BLaER1 treated with 17β-estradiol and CSF1 and Interleukin-3, amounts not matched to agents 10 nM and 100 nM (cell line): ENCODE measurements around the gene SDK1.
A peak's percentile ranks its signal among the peaks of the same experiment; 100 is the strongest.

Source experiments
- H3K27ac ChIP-seq, 11 experiments: shearing (Covaris generic); formaldehyde crosslinking; 2 replicates each; pipeline ENCODE4 v1.8.1; 2022
- H3K27me3 ChIP-seq, 11 experiments: shearing (Covaris generic); formaldehyde crosslinking; 2 replicates each; pipeline ENCODE4 v1.8.1; 2022
- H3K36me3 ChIP-seq, 11 experiments: shearing (Covaris generic); formaldehyde crosslinking; 2 replicates each; pipeline ENCODE4 v1.8.1; 2022
- H3K4me1 ChIP-seq, 10 experiments: shearing (Covaris generic); formaldehyde crosslinking; 2 replicates each; pipeline ENCODE4 v1.8.1; 2022
- H3K4me2 ChIP-seq, 11 experiments: shearing (Covaris generic); formaldehyde crosslinking; 2 replicates each; pipeline ENCODE4 v1.8.1; 2022
- H3K4me3 ChIP-seq, 10 experiments: shearing (Covaris generic); formaldehyde crosslinking; 2 replicates each; pipeline ENCODE4 v1.8.1; 2022
- H3K9ac ChIP-seq, 11 experiments: shearing (Covaris generic); formaldehyde crosslinking; 2 replicates each; pipeline ENCODE4 v1.8.1; 2022
- H3K9me3 ChIP-seq, 11 experiments: shearing (Covaris generic); formaldehyde crosslinking; replicated peaks in 1 of 11; 2 replicates each; pipeline ENCODE4 v1.8.1; 2022
- H4K20me1 ChIP-seq, 11 experiments: shearing (Covaris generic); formaldehyde crosslinking; 2 replicates each; pipeline ENCODE4 v1.8.1; 2022
- Cebpa-rat ChIP-seq, 11 experiments: shearing (Covaris generic); IDR thresholded peaks; 2 replicates each; pipeline ENCODE4 v1.8.1; 2022

The SDK1 gene

DNA sequence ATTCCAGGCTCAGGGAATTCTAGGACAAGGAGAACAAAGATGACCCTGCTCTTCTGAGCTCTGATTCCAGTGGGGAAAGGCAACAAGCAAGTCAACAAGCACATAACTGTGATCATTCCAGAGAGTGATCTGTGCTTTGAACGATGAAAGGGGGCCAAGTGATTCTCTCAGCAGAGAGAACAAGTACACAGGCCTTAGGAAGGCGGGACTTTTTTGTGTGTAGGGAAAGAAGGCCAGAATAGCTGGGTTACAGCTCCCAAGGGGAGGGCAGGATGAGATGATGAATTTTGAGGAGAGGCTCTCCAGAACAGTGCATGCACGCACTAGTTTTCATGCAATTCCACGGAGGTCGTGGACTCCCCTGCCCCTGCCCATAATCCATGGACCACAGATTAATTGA is 565.2 kb downstream of the SDK1 start:
- no peak overlapping the region for H3K4me2 ChIP-seq
- H3K9me3 ChIP-seq: peaks cover 0 to 58% (median 11%) of the 10 kb centered on the region in 11 experiments; a peak in 14 of 22 replicates
- TF ChIP-seq Cebpa-rat (IDR thresholded peaks at IDR 0.05): no peak
- H4K20me1 ChIP-seq: no peaks in the 10 kb centered on the region
- H3K4me3 ChIP-seq: no peak overlapping the region
- no peak overlapping the region for H3K27ac ChIP-seq
- H3K36me3 ChIP-seq: no peaks in the 10 kb centered on the region
- H3K27me3 ChIP-seq: no peaks in the 10 kb centered on the region
- no peak overlapping the region for H3K9ac ChIP-seq
- H3K4me1 ChIP-seq: peaks cover 0 to 33% (median 8%) of the 10 kb centered on the region in 10 experiments; a peak in 12 of 20 replicates

DNA sequence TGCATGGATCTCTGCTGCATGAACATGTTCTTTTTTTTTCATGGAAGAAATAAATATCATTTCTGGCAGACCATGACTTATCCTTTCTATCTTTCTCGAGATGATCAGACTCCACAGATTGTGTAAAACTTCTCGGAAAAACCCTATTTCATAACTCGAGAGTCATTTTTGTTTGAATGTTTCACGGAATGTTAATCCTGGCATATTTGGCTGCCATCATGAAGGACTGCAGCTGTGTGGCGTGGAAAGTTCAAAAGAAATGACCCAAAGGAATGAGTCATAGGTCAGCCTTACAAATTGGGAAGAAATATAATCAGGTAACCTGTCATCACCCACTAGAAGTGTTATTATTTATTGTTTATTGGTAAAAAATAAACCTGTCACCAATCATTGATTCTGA is 566.8 kb downstream of the SDK1 start:
- Histone ChIP-seq H3K4me3 (no peak overlapping the region), H3K36me3 (no peaks in the 10 kb centered on the region), H3K9me3 (peaks cover 0 to 54% (median 11%) of the 10 kb centered on the region in 11 experiments; a peak in 14 of 22 replicates), H3K27me3 (no peaks in the 10 kb centered on the region), H4K20me1 (no peaks in the 10 kb centered on the region), H3K9ac (no peak overlapping the region), H3K4me1 (peaks cover 0 to 17% (median 0%) of the 10 kb centered on the region in 10 experiments; a peak in 5 of 20 replicates), H3K4me2 (no peak overlapping the region), H3K27ac (no peak overlapping the region)
- TF ChIP-seq Cebpa-rat (IDR thresholded peaks at IDR 0.05): no peak

DNA sequence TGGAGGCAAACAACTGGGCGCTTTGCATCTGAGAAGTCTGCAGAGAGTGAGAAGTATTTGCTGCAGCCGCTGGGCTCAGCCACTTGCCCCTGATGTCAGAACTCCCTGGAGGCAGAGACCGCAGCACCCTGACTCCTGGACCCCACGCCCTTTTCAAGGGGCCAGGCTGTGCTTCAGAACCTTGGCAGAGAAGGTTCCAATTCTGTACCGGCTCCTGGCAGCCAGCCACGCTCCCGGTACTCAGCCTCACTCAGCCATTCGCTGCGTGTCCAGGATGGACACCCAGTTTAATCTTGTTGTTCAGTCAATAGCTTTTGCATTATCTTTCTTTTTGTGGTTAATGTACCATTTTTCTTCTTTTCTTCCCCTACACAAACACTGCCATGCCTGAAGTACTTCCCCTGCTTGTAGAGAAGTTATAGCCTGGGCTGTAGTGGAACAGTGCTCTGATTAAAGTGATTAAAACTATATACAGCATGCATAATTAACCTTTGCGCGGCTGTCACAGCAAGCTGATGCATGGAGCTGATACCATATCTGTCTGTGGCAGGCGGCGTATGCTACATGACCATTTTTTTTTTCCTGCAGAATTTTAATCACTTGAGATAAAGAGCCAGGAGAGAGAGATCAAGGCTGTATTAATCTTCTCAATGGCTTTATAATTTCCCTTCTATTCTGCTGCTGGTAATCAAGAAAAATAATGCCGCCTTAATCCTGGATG is 578.5 kb downstream of the SDK1 start:
- Histone ChIP-seq H3K4me3 (no peak overlapping the region), H4K20me1 (no peaks in the 10 kb centered on the region), H3K27me3 (no peaks in the 10 kb centered on the region), H3K4me2 (no peak overlapping the region), H3K9ac (no peak overlapping the region), H3K4me1 (no peaks in the 10 kb centered on the region), H3K9me3 (peaks cover 0 to 10% (median 3%) of the 10 kb centered on the region in 11 experiments; a peak in 7 of 22 replicates), H3K27ac (no peak overlapping the region), H3K36me3 (no peaks in the 10 kb centered on the region)
- TF ChIP-seq Cebpa-rat (IDR thresholded peaks at IDR 0.05): no peak

GRCh38 chr7:3880228-3880987 is 579.4 kb downstream of the SDK1 start:
- Histone ChIP-seq H3K27me3 (no peaks in the 10 kb centered on the region), H4K20me1 (no peaks in the 10 kb centered on the region), H3K9me3 (peaks cover 0 to 2% (median 0%) of the 10 kb centered on the region in 11 experiments; a peak in 3 of 22 replicates), H3K36me3 (no peaks in the 10 kb centered on the region), H3K9ac (no peak overlapping the region), H3K27ac (no peak overlapping the region), H3K4me2 (no peak overlapping the region), H3K4me3 (no peak overlapping the region), H3K4me1 (no peaks in the 10 kb centered on the region)
- TF ChIP-seq Cebpa-rat (IDR thresholded peaks at IDR 0.05): no peak

- no peaks in the 10 kb centered on the region for H3K27me3 ChIP-seq
- H3K9ac ChIP-seq: no peak overlapping the region
- no peak overlapping the region for H3K4me3 ChIP-seq
- no peaks in the 10 kb centered on the region for H4K20me1 ChIP-seq
- no peak for TF ChIP-seq Cebpa-rat (IDR thresholded peaks at IDR 0.05)
- no peak overlapping the region for H3K4me2 ChIP-seq
- no peak overlapping the region for H3K27ac ChIP-seq
- no peaks in the 10 kb centered on the region for H3K36me3 ChIP-seq
- no peaks in the 10 kb centered on the region; a peak in 1 of 22 replicates for H3K9me3 ChIP-seq
- peaks cover 0 to 7% (median 0%) of the 10 kb centered on the region in 10 experiments; a peak in 2 of 20 replicates for H3K4me1 ChIP-seq
These were observed 581.7 kb downstream of the SDK1 start for GRCh38 chr7:3882782-3883181.

GRCh38 chr7:3884543-3884942 is 583.5 kb downstream of the SDK1 start:
- TF ChIP-seq Cebpa-rat (IDR thresholded peaks at IDR 0.05): no peak
- Histone ChIP-seq H3K9me3 (no peaks in the 10 kb centered on the region; a peak in 1 of 22 replicates), H3K27me3 (no peaks in the 10 kb centered on the region), H3K4me2 (no peak overlapping the region), H3K4me1 (peaks cover 0 to 7% (median 0%) of the 10 kb centered on the region in 10 experiments; a peak in 2 of 20 replicates), H4K20me1 (no peaks in the 10 kb centered on the region), H3K36me3 (no peaks in the 10 kb centered on the region), H3K4me3 (no peak overlapping the region), H3K9ac (no peak overlapping the region), H3K27ac (no peak overlapping the region)

DNA sequence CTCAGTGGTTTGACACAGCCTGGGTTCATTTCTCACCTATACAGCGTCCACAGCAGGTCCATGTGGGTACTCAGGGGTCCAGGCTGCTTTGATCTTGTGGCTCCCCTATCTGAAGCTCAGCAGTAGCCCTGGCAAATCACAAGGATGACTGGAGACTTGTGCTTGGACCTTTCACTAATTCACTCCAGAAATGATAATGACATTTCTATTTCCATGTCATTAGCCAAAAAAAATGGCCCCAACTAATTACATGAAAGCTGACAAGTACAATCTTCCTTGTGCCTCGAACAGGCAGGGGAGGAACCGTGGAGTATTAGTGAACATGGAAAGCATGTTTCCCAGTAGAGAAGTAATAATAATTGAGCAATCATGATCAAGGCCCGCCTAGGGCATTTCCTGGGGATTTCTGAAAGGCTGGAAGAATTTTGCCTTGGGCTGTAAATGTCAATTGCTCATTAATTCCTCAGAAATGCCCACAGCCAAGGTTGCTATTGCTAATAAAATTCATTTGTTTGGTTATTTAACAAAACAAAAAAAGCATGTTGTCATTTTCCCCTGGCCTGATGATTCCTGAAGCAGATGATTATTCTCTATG is 586.1 kb downstream of the SDK1 start:
- Histone ChIP-seq H3K27me3 (no peaks in the 10 kb centered on the region), H4K20me1 (no peaks in the 10 kb centered on the region), H3K4me1 (peaks cover 0 to 7% (median 0%) of the 10 kb centered on the region in 10 experiments; a peak in 2 of 20 replicates), H3K27ac (no peak overlapping the region), H3K9ac (no peak overlapping the region), H3K4me2 (peak overlapping the region in 1 of 11 experiments; percentile 38; a peak in 2 of 22 replicates), H3K4me3 (no peak overlapping the region), H3K36me3 (no peaks in the 10 kb centered on the region), H3K9me3 (peaks cover 0 to 11% (median 0%) of the 10 kb centered on the region in 11 experiments; a peak in 3 of 22 replicates)
- TF ChIP-seq Cebpa-rat (IDR thresholded peaks at IDR 0.05): no peak

- Histone ChIP-seq H3K36me3 (no peaks in the 10 kb centered on the region), H3K4me1 (peaks cover 0 to 16% (median 0%) of the 10 kb centered on the region in 10 experiments; a peak in 3 of 20 replicates), H3K27ac (no peak overlapping the region), H3K9ac (no peak overlapping the region), H3K4me3 (no peak overlapping the region), H3K4me2 (no peak overlapping the region), H3K9me3 (peaks cover 0 to 11% (median 0%) of the 10 kb centered on the region in 11 experiments; a peak in 2 of 22 replicates), H3K27me3 (no peaks in the 10 kb centered on the region), H4K20me1 (no peaks in the 10 kb centered on the region)
- no peak for TF ChIP-seq Cebpa-rat (IDR thresholded peaks at IDR 0.05)
These were observed 587.0 kb downstream of the SDK1 start for GRCh38 chr7:3888096-3888495.

DNA sequence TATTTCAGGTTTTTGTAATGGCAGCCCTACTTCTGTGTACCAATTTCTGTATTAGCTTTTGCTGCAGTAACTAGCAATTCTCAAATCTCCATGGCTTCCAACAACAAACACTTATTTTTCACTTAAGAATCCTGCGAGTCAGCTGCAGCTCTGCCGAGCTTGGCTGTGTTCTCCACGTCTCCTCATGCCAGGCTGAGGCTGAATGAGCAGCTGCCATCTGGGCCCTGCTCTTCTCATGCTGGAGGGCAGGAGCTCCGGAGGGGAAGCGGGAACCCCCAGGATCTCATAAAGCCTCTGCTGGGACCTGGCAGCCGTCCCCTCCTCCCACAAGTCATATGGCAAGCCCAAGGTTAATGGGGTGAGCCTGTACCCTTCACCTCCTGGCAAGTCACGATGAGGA is 591.1 kb downstream of the SDK1 start:
- Histone ChIP-seq H3K36me3 (no peaks in the 10 kb centered on the region), H3K4me1 (peaks cover 0 to 37% (median 9%) of the 10 kb centered on the region in 10 experiments; a peak in 15 of 20 replicates), H3K4me2 (peak overlapping the region in 2 of 11 experiments; percentile 21 to 25; a peak in 1 of 22 replicates), H4K20me1 (no peaks in the 10 kb centered on the region), H3K9me3 (peaks cover 0 to 11% (median 0%) of the 10 kb centered on the region in 11 experiments; a peak in 2 of 22 replicates), H3K27me3 (no peaks in the 10 kb centered on the region), H3K4me3 (no peak overlapping the region), H3K27ac (no peak overlapping the region), H3K9ac (no peak overlapping the region)
- TF ChIP-seq Cebpa-rat (IDR thresholded peaks at IDR 0.05): no peak
